NCI-H82 treated with DMSO at 0.1 percent for 48 hours (cell line): ENCODE results near the gene SMPD2.

Experiments
- DNase-seq: peaks from one replicate; lab custom pipeline; 2025; ENCODE audit not compliant: unreplicated experiment; lab: John Stamatoyannopoulos, UW

Gene SMPD2

GRCh38 chr6:109446072-109446471 lies 5.5 kb downstream of the SMPD2 start:
- no peak for DNase-seq

- DNase-seq: no peak
Observed at GRCh38 chr6:109446541-109446940, 6.0 kb downstream of the SMPD2 start.

- no peak for DNase-seq
Observed at GRCh38 chr6:109447087-109447486, 6.6 kb downstream of the SMPD2 start.

- DNase-seq: peak; percentile 6
Observed at GRCh38 chr6:109447878-109448555, 7.5 kb downstream of the SMPD2 start.

GRCh38 chr6:109448615-109449014 lies 8.1 kb downstream of the SMPD2 start:
- DNase-seq: no peak

- no peak for DNase-seq
Observed at GRCh38 chr6:109449064-109449794, 8.7 kb downstream of the SMPD2 start.

- DNase-seq: no peak
Observed at GRCh38 chr6:109449795-109450673, 9.5 kb downstream of the SMPD2 start.

- no peak for DNase-seq
Observed at GRCh38 chr6:109450801-109451200, 10.3 kb downstream of the SMPD2 start.

GRCh38 chr6:109451376-109451775 lies 10.9 kb downstream of the SMPD2 start:
- no peak for DNase-seq

GRCh38 chr6:109452181-109452580 lies 11.7 kb downstream of the SMPD2 start:
- no peak for DNase-seq

- no peak for DNase-seq
Observed at GRCh38 chr6:109453156-109453555, 12.6 kb downstream of the SMPD2 start.

GRCh38 chr6:109453594-109454495 lies 13.3 kb downstream of the SMPD2 start:
- no peak for DNase-seq

GRCh38 chr6:109454496-109455436 lies 14.2 kb downstream of the SMPD2 start:
- DNase-seq: no peak

GRCh38 chr6:109455437-109456110 lies 15.1 kb downstream of the SMPD2 start, which contains the start of gene MICAL1:
Gene MICAL1 (minus strand): TSS chr6:109455772. CDS start chr6:109454196, 1,576 bp downstream.
- DNase-seq: peak; percentile 51

GRCh38 chr6:109456111-109456583 lies 15.6 kb downstream of the SMPD2 start:
- DNase-seq: no peak

- no peak for DNase-seq
Observed at GRCh38 chr6:109456710-109457561, 16.4 kb downstream of the SMPD2 start.

- DNase-seq: peak; percentile 11
Observed at GRCh38 chr6:109457562-109457996, 17.1 kb downstream of the SMPD2 start.
